ENCODE results near the gene MYH11.
"Not testable (repeated sequence)": the region's sequence is repeated elsewhere in the genome, so short reads cannot be mapped to it uniquely, and the experiment has no call there.

The MYH11 gene

DNA sequence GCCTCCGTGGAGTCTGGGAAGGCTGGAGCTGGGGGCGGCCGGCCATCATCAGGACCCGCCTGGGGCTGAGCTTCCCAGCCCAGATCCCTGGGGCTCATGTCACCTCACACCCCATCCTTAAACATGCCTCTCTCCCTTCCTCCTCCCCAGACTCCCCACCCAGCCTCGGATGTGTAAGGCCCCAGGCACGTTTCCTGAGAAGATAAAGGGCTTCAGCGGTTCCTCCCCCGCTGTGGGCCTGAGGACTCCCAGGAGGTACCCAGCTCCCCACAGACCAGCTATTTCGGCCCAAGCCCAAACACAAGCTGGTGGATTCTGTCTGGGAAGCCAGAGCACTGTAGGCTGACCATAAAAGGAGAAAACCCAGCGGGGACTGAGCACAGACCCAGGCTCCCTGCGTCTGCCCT is 49.2 kb downstream of the MYH11 start:
- H3K36me3 ChIP-seq (ENCODE audit: insufficient read depth, low read length): no peaks in the 10 kb centered on the region
- no peak overlapping the region for H3K4me3 ChIP-seq (ENCODE audit: low read length)
- 33% methylated on average over 11 of the region's 11 CpGs for WGBS
- H3K27me3 ChIP-seq (ENCODE audit: insufficient read depth, low read length): no peaks in the 10 kb centered on the region
- H3K4me1 ChIP-seq (ENCODE audit: insufficient read depth, low read length): no peaks in the 10 kb centered on the region; the same call in 1 of the 2 replicates
- H3K9me3 ChIP-seq (ENCODE audit: insufficient read depth, low read depth, low read length): no peaks in the 10 kb centered on the region
- no peak overlapping the region; the same call in 1 of the 2 replicates for H3K27ac ChIP-seq (ENCODE audit: low read depth, low read length)
- H3K9ac ChIP-seq (ENCODE audit: low read depth, low read length): no peak overlapping the region; the same call in 1 of the 2 replicates

DNA sequence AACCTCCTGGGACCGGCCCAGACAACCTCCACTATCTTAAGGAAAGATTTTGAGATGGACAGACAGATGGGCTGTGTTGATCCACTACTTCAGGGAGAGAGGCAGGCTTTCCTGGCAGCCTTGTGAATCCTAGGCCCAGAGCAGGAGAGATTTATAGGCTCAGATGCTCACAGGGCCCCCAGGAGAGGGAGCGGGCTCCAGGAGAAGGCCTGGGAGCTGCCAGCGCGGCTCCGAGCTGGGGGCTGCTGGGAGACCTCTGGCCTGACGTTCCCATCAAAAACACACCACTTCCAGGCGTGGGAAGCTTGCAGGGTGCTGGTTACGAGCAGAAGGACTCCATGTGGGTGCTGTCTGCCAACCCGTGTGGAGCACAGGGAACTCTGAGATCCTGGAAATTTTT is 53.2 kb downstream of the MYH11 start:
- no peaks in the 10 kb centered on the region for H3K27me3 ChIP-seq (ENCODE audit: insufficient read depth, low read length)
- no peak overlapping the region for H3K9ac ChIP-seq (ENCODE audit: low read depth, low read length)
- no peak overlapping the region for H3K4me3 ChIP-seq (ENCODE audit: low read length)
- no peak overlapping the region for H3K27ac ChIP-seq (ENCODE audit: low read depth, low read length)
- H3K9me3 ChIP-seq (ENCODE audit: insufficient read depth, low read depth, low read length): no peaks in the 10 kb centered on the region
- 89% methylated on average over 9 of the region's 9 CpGs for WGBS
- H3K4me1 ChIP-seq (ENCODE audit: insufficient read depth, low read length): no peaks in the 10 kb centered on the region; the same call in 1 of the 2 replicates
- no peaks in the 10 kb centered on the region for H3K36me3 ChIP-seq (ENCODE audit: insufficient read depth, low read length)

DNA sequence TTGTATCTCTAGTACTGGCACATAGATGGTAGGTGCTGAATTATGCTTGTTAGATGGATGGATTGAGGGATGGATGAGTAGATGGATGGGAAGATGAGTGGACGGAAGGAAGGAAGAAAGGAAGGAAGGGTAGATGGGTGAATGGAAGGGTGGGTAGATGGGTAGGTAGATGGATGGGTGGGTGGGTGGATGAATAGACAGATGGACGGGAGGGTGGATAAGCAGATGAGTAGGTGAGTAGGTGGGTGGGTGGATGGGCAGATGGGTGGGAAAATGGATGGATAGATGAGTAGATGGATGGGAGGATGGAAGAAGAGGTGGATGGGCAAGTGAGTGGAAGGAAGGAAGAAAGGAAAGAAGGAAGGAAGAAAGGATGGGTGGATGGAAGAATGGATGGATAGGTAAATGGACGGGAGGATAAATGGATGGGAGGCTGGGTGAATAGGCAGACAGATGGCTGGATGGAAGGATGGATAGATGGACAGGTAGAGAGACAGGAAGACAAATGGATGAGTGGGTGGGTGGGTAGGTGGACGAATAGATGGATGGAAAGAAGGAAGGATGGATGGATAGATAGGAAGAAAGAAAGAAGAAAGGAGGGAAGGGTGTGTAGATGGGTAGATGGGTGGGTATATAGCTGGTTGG is 56.9 kb downstream of the MYH11 start:
- H3K4me3 ChIP-seq (ENCODE audit: low read length): no peak overlapping the region
- H3K9ac ChIP-seq (ENCODE audit: low read depth, low read length): no peak overlapping the region
- WGBS: 85% methylated on average over 4 of the region's 4 CpGs
- no peaks in the 10 kb centered on the region for H3K36me3 ChIP-seq (ENCODE audit: insufficient read depth, low read length)
- no peaks in the 10 kb centered on the region for H3K27me3 ChIP-seq (ENCODE audit: insufficient read depth, low read length)
- no peak overlapping the region for H3K27ac ChIP-seq (ENCODE audit: low read depth, low read length)
- no peaks in the 10 kb centered on the region for H3K4me1 ChIP-seq (ENCODE audit: insufficient read depth, low read length)
- H3K9me3 ChIP-seq (ENCODE audit: insufficient read depth, low read depth, low read length): peaks cover 6% of the 10 kb centered on the region; the same call in 1 of the 2 replicates

DNA sequence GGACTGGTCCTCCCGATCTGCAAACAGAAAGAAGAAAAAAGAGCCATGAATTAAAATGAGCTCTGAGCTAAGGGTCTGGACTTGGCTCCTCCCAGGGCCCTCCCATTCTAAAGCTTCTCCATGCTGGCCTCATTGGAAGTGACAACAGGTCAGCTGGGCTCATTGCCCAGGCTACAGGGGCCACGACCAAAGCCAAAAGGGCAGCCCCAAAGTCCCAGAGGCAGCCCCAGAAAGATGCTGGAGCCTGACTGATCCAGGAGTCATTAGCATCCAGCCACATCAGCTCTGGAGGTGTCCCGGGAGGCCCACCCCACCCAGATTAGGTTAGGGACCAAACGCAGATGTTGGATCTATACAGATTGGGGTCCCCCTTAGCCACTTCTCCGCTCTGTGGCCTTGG is 58.2 kb downstream of the MYH11 start:
- 90% methylated on average over 4 of the region's 5 CpGs for WGBS
- Histone ChIP-seq H3K36me3 (ENCODE audit: insufficient read depth, low read length) (no peaks in the 10 kb centered on the region), H3K4me1 (ENCODE audit: insufficient read depth, low read length) (no peaks in the 10 kb centered on the region), H3K9ac (ENCODE audit: low read depth, low read length) (no peak overlapping the region), H3K9me3 (ENCODE audit: insufficient read depth, low read depth, low read length) (peaks cover 6% of the 10 kb centered on the region; the same call in 1 of the 2 replicates), H3K27ac (ENCODE audit: low read depth, low read length) (no peak overlapping the region), H3K4me3 (ENCODE audit: low read length) (no peak overlapping the region), H3K27me3 (ENCODE audit: insufficient read depth, low read length) (no peaks in the 10 kb centered on the region)

DNA sequence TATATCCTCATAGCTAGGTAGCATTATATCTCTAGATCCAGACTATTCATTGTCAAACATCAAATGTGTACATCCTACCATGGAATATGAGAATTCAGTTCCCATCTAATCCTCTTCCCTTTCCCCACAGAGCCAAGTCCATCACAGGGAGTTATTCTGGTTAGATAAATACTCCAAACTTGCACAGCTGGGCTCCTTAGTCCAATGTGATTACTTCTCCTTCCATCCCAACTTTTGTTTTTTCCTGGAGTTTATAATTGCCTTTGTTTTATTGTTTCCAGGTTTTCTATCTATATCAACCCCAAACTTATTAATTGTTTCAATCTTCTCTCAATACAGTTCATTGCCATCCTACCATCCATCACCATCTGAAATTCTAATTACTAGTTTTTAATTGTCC is 59.9 kb downstream of the MYH11 start:
- H3K27ac ChIP-seq (ENCODE audit: low read depth, low read length): no peak overlapping the region
- no peaks in the 10 kb centered on the region for H3K4me1 ChIP-seq (ENCODE audit: insufficient read depth, low read length)
- H3K36me3 ChIP-seq (ENCODE audit: insufficient read depth, low read length): no peaks in the 10 kb centered on the region
- H3K27me3 ChIP-seq (ENCODE audit: insufficient read depth, low read length): no peaks in the 10 kb centered on the region
- peaks cover 6% of the 10 kb centered on the region; the same call in 1 of the 2 replicates for H3K9me3 ChIP-seq (ENCODE audit: insufficient read depth, low read depth, low read length)
- no peak overlapping the region for H3K9ac ChIP-seq (ENCODE audit: low read depth, low read length)
- H3K4me3 ChIP-seq (ENCODE audit: low read length): no peak overlapping the region

DNA sequence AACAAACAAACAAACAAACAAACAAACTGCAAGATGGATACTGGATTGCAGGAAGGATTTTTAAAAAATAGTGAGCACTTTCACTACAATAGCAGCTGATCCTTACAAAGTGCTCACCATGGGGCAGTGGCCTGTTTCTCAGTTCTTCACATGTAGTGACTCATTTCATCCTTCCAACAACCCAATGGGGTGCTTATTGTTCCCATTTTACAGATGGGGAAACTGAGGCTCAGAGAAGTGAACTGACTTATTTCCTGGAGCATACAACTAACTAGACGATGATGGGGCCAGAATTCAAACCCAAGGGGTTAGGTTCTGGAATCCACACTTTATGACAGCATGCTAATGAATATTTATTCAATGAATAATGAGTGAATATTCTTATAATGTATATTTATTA is 61.2 kb downstream of the MYH11 start:
- Histone ChIP-seq H3K4me1 (ENCODE audit: insufficient read depth, low read length) (no peaks in the 10 kb centered on the region), H3K9ac (ENCODE audit: low read depth, low read length) (no peak overlapping the region), H3K4me3 (ENCODE audit: low read length) (no peak overlapping the region), H3K27ac (ENCODE audit: low read depth, low read length) (no peak overlapping the region), H3K27me3 (ENCODE audit: insufficient read depth, low read length) (no peaks in the 10 kb centered on the region), H3K36me3 (ENCODE audit: insufficient read depth, low read length) (no peaks in the 10 kb centered on the region), H3K9me3 (ENCODE audit: insufficient read depth, low read depth, low read length) (peaks cover 6% of the 10 kb centered on the region; the same call in 1 of the 2 replicates)
- WGBS: 90% methylated on average over 1 of the region's 1 CpG

DNA sequence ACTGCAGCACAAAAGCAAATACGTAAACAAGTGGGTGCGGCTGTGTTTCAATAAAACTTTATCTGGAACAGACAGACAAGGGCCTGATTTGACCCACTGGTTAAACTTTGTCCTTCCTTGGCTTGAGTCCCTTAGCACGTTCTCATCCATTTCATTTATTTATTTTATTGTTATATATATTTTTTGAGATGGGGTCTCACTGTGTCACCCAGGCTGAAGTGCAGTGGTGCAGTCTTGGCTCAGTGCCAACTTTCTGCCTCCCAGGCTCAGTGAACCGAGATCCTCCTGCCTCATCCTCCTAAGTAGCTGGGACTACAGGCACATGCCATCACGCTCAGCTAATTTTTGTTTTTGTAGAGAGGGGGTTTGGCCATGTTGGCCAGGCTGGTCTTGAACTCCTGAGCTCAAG is 64.3 kb downstream of the MYH11 start:
- Histone ChIP-seq H3K4me1 (ENCODE audit: insufficient read depth, low read length) (no peaks in the 10 kb centered on the region), H3K9me3 (ENCODE audit: insufficient read depth, low read depth, low read length) (peaks cover 6% of the 10 kb centered on the region; the same call in 1 of the 2 replicates), H3K4me3 (ENCODE audit: low read length) (no peak overlapping the region), H3K9ac (ENCODE audit: low read depth, low read length) (no peak overlapping the region), H3K36me3 (ENCODE audit: insufficient read depth, low read length) (no peaks in the 10 kb centered on the region), H3K27ac (ENCODE audit: low read depth, low read length) (no peak overlapping the region), H3K27me3 (ENCODE audit: insufficient read depth, low read length) (no peaks in the 10 kb centered on the region)
- WGBS: 90% methylated on average over 4 of the region's 5 CpGs

DNA sequence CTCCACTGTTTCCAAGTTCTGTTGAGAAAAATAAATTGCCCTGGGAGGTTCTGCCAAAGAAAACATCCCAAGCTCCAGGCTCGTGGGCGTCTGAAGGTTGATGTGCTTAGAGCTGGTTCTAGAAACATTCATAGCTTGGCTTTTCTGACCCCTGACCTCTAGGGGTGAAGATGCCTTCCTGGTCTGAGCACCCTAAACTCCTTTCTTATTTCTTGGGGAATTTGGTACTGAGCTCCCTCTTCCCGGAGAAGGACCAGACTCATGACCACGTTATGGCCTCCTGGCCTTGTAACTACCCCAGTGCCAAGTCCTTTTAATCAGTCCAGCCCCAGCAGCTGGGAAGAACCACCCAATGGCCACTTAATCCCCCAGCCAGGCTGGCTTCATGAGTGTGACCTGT is 66.4 kb downstream of the MYH11 start:
- Histone ChIP-seq H3K9me3 (ENCODE audit: insufficient read depth, low read depth, low read length) (no peaks in the 10 kb centered on the region), H3K27me3 (ENCODE audit: insufficient read depth, low read length) (no peaks in the 10 kb centered on the region), H3K36me3 (ENCODE audit: insufficient read depth, low read length) (no peaks in the 10 kb centered on the region), H3K9ac (ENCODE audit: low read depth, low read length) (no peak overlapping the region), H3K27ac (ENCODE audit: low read depth, low read length) (no peak overlapping the region), H3K4me3 (ENCODE audit: low read length) (no peak overlapping the region), H3K4me1 (ENCODE audit: insufficient read depth, low read length) (no peaks in the 10 kb centered on the region)
- 90% methylated on average over 4 of the region's 4 CpGs for WGBS

DNA sequence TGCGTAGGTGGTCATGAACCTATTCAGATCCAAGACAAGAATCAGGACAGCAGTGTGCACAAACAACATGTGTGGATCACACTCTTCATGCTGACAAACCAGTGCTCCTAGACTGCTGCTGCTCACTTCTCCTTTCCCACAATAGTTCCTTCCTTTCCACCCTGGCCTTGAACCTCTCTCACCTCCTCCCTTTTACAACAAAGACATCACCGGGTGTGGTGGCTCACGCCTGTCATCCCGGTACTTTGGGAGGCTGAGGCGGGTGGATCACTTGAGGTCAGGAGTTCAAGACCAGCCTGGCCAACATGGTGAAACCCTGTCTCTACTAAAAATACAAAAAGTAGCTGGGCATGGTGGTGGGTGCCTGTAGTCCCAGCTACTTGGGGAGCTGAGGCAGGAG is 67.0 kb downstream of the MYH11 start:
- WGBS: 96% methylated on average over 5 of the region's 5 CpGs
- not testable (repeated sequence) for H3K4me3 ChIP-seq (ENCODE audit: low read length); H3K27me3 ChIP-seq (ENCODE audit: insufficient read depth, low read length)

DNA sequence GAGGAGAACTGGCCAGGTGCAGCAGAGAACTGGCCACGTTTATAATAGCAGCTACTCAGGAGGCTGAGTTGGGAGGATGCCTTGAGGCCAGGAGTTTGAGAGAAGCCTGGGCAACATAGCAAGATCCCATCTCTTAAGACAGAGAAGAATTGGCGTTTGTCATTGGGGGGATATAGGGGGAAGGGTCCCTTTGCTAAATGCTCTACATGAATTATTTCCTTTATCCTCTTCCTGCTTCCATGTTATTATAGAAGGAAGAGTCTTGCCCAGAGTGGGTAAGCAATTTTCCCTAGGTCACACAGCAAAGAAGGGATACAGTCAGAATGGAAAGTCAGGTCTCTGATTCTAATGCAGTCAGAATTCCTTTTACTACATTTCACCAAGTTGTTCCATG is 68.0 kb downstream of the MYH11 start:
- Histone ChIP-seq H3K4me1 (ENCODE audit: insufficient read depth, low read length) (no peaks in the 10 kb centered on the region), H3K9me3 (ENCODE audit: insufficient read depth, low read depth, low read length) (no peaks in the 10 kb centered on the region), H3K9ac (ENCODE audit: low read depth, low read length) (no peak overlapping the region), H3K27me3 (ENCODE audit: insufficient read depth, low read length) (no peaks in the 10 kb centered on the region), H3K36me3 (ENCODE audit: insufficient read depth, low read length) (no peaks in the 10 kb centered on the region), H3K4me3 (ENCODE audit: low read length) (no peak overlapping the region), H3K27ac (ENCODE audit: low read depth, low read length) (no peak overlapping the region)
- WGBS: 83% methylated on average over 1 of the region's 2 CpGs

More for the DNA sequence above, 67.0 kb downstream of the MYH11 start:
- not testable (repeated sequence) for H3K9ac ChIP-seq (ENCODE audit: low read depth, low read length); H3K36me3 ChIP-seq (ENCODE audit: insufficient read depth, low read length); H3K27ac ChIP-seq (ENCODE audit: low read depth, low read length); H3K4me1 ChIP-seq (ENCODE audit: insufficient read depth, low read length); H3K9me3 ChIP-seq (ENCODE audit: insufficient read depth, low read depth, low read length)

DNA sequence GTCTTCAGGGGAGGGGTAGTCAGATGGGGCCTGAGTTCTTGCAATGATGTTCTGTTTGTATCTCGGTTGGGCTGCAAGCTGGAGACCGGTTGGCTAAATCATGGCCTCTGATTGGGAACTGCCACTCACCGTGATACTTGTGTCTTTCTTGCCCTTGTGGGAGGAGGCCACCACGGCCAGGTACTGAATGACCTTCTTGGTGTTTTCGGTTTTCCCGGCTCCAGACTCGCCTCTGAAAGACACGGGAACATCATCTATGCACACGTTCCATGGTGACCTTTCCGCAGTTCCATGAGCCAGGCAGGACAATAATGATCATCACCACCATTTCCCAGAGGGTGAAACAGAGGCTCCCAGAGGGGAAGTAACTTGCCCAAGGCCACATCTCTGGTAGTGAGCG is 70.3 kb downstream of the MYH11 start:
- whole genome bisulfite sequencing: 95% methylated on average over 11 of the region's 11 CpGs
- no peaks in the 10 kb centered on the region for H3K27me3 ChIP-seq (ENCODE audit: insufficient read depth, low read length)

More for the DNA sequence above, 70.3 kb downstream of the MYH11 start:
- Histone ChIP-seq H3K27ac (ENCODE audit: low read depth, low read length) (no peak overlapping the region), H3K36me3 (ENCODE audit: insufficient read depth, low read length) (no peaks in the 10 kb centered on the region), H3K9me3 (ENCODE audit: insufficient read depth, low read depth, low read length) (no peaks in the 10 kb centered on the region), H3K4me1 (ENCODE audit: insufficient read depth, low read length) (no peaks in the 10 kb centered on the region), H3K4me3 (ENCODE audit: low read length) (no peak overlapping the region), H3K9ac (ENCODE audit: low read depth, low read length) (no peak overlapping the region)
